Coronary artery (tissue), 2 donors: ENCODE measurements around the gene ZMYND11.

Source experiments
- DNase-seq: peaks from one replicate; pipeline ENCODE4 v3.0.0-alpha.2; 2017; ENCODE audit warnings: low spot score
- H3K27ac ChIP-seq, 2 donors: fragments of 200-600 bp; sonication (generic); one replicate each; pipeline ENCODE4 v1.5.1; 2016 to 2019
- H3K4me3 ChIP-seq: fragments of 200-600 bp; sonication (generic); 2 replicates; pipeline ENCODE4 v1.5.1; 2016; ENCODE audit warnings: mild to moderate bottlenecking, moderate library complexity
- CTCF ChIP-seq: fragments of 200-600 bp; sonication (generic); IDR thresholded peaks from one replicate; pipeline ENCODE4 v1.5.1; 2019; ENCODE audit warnings: antibody characterized with exemption

Gene ZMYND11

GRCh38 chr10:190216-190615 lies 55.0 kb downstream of the ZMYND11 start:
- DNase-seq, result no peak
- TF ChIP-seq CTCF, result no peak
- Histone ChIP-seq H3K27ac (no peak overlapping the region), H3K4me3 (no peak overlapping the region)

- Histone ChIP-seq H3K4me3 (no peak overlapping the region), H3K27ac (peak overlapping the region in 1 of 2 donors; percentile 44)
- no peak for DNase-seq
- TF ChIP-seq CTCF, result no peak
Observed at GRCh38 chr10:191703-192518, 56.7 kb downstream of the ZMYND11 start.

GRCh38 chr10:194281-194680 lies 59.0 kb downstream of the ZMYND11 start:
- TF ChIP-seq CTCF, result no peak
- H3K27ac ChIP-seq, result no peak overlapping the region
- H3K4me3 ChIP-seq, result no peak overlapping the region
- DNase-seq, result no peak

- no peak for TF ChIP-seq CTCF
- H3K27ac ChIP-seq, result no peak overlapping the region
Observed at GRCh38 chr10:200405-200804, 65.2 kb downstream of the ZMYND11 start.

GRCh38 chr10:201328-201771 lies 66.1 kb downstream of the ZMYND11 start:
- DNase-seq, result no peak
- TF ChIP-seq CTCF, result no peak
- no peak overlapping the region for H3K4me3 ChIP-seq
- H3K27ac ChIP-seq, result no peak overlapping the region

More at GRCh38 chr10:200405-200804, 65.2 kb downstream of the ZMYND11 start:
- no peak for DNase-seq
- H3K4me3 ChIP-seq, result no peak overlapping the region

GRCh38 chr10:208616-209015 lies 73.4 kb downstream of the ZMYND11 start:
- no peak for TF ChIP-seq CTCF
- H3K4me3 ChIP-seq, result no peak overlapping the region

GRCh38 chr10:209357-209756 lies 74.1 kb downstream of the ZMYND11 start:
- no peak overlapping the region for H3K27ac ChIP-seq
- no peak for TF ChIP-seq CTCF
- no peak overlapping the region for H3K4me3 ChIP-seq
- no peak for DNase-seq

More at GRCh38 chr10:208616-209015, 73.4 kb downstream of the ZMYND11 start:
- H3K27ac ChIP-seq, result no peak overlapping the region
- DNase-seq, result no peak
